Globus pallidus (tissue), 1 donor: ENCODE data around the gene OR2F2.
A peak's percentile ranks its signal among the peaks of the same experiment; 100 is the strongest.

ENCODE experiments used
- DNase-seq: peaks from one replicate; pipeline ENCODE4 v3.0.0-alpha.2; 2015; ENCODE audit warnings: low spot score

The OR2F2 gene, protein sequence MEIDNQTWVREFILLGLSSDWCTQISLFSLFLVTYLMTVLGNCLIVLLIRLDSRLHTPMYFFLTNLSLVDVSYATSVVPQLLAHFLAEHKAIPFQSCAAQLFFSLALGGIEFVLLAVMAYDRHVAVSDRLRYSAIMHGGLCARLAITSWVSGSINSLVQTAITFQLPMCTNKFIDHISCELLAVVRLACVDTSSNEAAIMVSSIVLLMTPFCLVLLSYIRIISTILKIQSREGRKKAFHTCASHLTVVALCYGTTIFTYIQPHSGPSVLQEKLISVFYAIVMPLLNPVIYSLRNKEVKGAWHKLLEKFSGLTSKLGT

DNA sequence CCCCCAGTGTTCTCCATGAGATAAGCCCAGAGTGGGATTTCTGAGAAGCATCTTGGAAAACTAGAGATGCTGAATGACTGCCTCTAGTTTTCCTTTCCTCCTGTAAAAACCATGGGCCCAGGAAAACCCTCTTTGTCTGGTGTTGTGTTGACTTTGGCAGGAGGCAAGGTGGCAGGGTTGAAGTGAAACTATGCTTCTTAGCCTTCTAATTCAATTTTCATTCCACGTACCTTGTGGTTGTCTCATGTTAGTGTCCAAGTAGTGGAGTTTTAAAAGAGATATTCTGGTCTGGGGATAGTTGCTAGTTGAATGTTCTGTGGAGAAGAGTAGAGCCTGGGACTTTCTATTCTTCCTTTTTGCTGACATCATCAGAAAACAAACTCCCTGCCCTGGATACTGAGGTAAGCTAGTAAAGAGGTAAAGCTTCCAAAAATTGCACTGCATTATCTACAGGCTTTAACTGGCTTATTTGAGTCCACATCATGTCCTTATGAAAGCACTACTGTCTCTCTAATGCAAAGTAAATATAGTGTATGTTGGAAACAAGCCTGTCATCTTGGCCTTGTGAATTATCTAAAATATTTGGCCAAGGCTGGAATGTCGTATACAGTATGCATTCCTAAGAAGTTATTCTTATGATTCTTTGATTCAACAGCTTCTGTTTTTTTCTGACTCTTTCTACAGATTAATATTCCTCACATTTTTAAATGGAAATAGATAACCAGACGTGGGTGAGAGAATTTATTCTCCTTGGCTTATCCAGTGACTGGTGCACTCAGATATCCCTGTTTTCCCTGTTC, at the start of gene OR2F2:
TSS of gene OR2F2 (plus strand) at position 708 of the 800 bp plus-strand sequence. CDS start at position 708, 0 bp downstream.
- DNase-seq: no peak

DNA sequence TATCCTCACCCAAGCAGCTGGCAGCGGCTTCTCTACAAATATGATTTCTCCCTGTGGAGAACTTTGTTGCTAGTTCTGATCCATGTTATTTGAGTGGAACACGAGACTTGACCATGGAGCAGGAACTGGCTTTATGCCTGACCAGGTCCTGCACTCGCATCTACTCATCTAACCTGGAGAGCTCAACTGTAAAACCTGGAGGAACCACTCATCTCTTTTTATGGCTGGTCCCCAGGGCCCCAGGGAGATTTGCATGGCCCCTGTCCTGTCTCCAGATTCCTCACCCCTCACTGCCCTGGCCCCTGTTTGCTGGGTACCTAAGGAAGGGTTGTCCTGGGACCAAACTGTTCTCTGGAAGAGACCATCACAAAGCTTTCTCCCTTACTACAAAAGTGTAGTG, 49.1 kb upstream of the OR2F2 start:
- no peak for DNase-seq

DNA sequence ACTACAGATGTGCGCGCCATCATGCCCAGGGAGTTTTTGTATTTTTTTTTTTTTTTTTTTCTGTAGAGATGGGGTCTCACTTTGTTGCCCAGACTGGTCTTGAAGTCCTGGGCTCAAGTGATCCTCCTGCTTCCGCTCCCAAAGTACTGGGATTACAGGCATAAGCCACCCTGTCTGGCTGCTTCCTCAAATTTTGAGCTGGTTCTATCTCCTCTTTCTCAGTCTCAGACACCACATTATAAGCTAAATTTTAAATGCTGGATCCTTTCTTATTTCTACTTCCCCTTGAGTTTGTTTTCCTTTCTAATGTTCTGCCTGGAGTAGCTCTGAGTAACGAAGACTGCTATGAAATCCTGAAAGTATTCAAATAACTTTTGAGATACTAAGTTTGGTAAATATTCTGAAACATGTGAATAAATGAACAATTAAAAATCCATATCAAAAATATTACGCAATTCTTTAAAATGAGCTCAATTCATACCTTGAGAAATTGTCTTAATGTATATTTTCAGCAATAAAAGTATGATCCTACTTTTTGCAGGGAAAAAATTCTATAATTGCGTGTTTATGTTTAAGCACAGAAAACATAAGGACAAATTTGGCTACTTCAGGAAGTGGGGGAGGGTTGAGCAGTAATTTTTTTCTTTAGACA, 48.1 kb upstream of the OR2F2 start:
- DNase-seq: no peak

DNA sequence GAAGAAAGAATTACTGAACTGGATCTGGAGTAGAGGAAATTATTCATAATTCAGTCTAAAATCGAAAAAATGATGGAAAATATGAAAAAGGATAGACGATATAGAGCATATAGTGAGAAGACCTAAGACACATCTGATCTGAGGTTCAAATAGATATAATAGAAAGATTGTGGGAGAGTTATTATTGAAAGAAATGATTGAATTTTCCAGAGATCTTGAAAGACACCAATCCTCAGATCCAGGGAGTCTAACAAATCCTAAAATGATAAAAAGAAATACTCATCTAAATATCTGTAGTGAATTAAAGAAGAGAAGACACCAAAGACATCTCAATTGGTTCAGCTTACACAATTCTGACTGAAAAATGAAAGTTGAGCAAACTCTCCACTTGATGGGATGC, 46.0 kb upstream of the OR2F2 start:
- DNase-seq: no peak

DNA sequence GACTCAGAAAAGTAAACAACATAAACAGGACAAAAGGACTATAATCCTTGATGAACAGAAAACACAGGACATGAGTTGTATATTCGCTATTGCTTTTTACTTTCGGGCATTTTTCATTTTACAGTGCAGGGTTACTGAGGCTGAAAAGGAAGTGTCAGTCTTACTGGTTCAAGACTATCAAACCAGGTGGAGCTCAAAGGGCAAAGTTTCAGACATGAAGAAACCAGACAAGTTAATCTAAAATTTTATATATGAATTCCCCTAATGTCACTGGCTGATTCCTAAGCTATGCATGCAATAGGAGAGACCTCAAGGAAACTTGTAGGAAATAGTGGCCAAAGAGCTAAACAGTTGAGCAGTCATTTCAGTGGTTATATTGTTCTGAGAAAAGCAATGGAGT, 44.5 kb upstream of the OR2F2 start:
- DNase-seq: no peak

DNA sequence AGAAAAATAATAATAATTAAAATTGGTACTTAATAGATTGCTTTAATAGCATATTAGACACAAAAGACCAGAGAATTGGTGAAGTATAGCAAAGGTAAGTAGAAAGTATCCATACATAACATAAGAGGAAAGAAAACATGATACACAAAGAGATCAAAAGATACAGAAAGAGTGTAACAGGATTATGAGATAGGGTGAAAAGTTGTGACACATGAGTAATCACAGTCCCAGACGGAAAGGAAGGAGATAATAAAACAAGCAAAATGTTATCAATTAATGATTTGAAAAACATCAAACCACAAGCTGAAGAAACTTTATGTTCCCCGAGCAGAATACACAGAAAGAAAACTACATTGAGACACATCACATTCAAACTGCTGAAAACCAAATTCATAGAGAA, 43.6 kb upstream of the OR2F2 start:
- no peak for DNase-seq

DNA sequence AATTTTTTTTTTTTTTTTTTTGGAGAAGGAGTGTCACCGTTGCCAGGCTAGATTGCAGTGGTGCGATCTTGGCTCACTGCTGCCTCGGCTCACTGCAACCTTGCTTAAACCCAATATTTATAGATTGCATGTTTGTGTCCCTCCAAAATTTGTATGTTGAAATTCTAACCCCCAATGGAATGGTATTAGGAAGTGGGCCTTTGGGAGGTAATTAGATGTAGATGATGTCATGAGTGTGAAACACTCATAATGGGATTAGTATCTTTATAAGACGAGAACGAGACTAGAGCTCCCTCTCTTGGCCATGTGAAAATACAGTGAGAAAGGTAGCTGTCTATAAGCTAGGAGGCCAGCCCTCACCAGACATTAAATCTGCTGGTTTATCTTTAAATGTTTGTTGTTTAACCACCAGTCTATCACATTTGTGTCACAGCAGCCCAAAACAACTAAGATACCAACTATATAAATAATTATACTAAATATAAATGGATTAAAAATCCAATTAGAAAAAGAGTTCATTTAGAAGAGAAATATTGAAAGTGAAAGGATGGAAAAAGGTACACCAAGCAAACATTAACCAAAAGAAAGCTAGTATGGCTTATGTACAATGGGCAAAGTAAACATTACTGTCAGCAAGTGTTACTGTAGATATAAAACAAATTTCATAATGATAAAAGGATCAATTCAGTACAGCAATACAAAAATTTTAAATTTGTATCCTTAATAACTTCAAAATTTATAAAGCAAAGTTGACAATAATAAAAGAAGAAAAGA, 42.3 kb upstream of the OR2F2 start:
- no peak for DNase-seq

DNA sequence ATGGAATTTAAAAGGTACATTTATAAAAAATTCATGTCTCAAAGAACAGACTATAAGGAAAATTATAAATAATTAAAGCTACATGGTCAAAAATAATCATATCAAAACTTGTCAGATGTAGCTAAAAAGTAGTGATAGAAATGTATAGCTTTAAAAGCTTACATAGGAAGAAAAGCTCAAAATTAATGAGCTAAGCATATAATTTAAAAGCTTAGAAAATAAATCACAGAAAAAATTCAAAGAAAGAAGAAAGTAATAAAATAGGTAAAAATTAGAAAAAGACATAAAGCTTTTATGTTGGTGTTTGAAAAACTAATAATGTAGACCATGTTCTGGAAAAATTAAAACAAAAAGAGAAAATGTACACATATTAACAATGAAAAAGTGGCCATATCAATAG, 38.4 kb upstream of the OR2F2 start:
- no peak for DNase-seq

DNA sequence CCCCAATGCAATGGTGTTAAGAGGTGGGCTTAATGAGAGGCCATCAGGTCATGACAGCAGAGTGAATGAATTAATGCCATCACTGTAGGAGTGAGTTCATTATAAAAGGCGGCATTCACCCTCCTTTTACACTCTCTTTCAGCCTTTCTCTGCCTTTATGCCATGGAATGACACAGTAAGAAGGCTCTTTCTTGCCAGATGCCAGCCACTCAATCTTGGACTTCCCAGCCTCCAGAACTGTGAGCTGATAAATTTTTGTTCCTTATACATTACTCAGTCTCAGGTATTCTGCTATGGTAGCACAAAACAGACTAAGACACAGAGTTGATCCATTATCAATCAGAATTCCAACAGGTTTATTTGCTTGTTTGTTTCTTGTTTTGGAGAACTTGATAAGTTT, 36.2 kb upstream of the OR2F2 start:
- DNase-seq: no peak

DNA sequence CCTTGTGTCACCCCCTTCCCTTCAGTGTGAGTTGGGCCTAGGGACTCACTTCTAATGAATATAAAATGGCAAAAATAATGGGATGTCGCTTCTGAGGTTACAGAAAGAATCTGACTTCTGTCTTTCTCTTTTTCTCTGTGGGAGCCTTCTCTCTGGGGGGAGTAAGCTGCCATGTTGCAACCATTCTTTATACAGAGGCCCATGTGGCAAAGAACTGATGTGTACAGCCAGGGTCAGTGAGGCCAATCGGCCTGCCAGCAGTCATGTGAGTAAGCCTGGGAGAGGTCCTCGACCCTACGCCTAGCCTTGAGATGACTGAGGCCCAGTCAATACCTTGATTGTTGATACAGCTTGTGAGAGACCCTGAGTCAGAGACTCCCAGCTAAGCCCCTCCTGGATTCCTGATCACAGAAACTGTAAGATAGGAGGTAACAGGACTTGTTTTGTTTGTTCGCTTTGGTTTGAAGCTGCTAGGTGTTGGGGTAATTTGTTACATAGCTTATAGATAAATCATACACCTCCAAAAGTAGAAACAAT, 34.7 kb upstream of the OR2F2 start:
- DNase-seq: peak; percentile 23

DNA sequence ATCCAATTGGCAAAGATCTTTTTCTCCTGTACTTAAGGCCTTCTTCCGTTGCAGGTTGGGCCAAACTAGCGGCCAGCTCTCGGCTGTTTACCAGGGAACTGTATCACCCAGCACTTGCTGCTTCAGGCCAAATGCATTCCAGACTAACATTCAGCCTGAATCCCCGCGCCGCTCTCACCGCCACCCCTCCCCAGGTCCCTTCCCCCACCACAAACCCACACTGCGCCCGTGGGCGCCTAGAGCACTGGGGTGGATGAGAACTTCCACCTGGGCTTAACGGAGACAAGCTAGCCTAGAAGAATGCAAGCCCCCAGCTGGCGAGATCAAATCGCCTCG, 33.7 kb upstream of the OR2F2 start:
- DNase-seq: no peak

DNA sequence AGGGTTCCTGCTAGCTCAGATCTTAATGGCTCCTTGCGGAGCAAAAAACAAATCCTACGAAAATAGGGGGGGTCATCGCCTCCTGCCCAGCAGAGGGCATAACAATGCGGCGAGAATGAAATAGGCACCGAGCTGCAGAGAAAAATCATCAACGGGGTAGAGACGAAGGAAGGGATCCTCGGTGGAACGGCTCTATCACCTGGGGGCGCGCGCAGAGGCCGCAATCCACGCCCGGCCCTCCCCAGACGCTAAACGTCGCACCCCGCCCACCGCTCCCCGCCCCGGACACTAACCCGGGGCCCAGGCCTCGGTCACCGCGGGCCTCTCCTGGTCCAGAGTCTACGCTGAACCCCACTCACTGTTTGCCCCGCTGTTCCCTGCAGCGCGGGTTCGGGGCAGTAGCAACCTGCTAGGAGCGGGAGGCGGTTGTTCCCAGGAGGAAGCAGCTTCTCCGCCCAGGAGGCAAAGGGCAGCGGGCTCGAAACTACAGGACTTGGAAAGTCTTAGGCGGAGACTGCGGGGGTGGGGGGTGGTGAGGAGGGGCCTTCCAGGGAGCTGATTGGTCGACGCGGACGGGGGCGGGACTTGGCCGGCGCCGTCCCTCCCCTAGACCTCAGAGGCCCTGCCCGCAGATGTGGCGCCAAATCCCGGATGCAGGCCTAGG, 33.2 kb upstream of the OR2F2 start, which contains the start of gene TCAF1:
TSS of gene TCAF1 (minus strand) at position 509 of the 664 bp plus-strand sequence. CDS start 25,568 bp downstream, outside the sequence.
- peak; percentile 96 for DNase-seq

DNA sequence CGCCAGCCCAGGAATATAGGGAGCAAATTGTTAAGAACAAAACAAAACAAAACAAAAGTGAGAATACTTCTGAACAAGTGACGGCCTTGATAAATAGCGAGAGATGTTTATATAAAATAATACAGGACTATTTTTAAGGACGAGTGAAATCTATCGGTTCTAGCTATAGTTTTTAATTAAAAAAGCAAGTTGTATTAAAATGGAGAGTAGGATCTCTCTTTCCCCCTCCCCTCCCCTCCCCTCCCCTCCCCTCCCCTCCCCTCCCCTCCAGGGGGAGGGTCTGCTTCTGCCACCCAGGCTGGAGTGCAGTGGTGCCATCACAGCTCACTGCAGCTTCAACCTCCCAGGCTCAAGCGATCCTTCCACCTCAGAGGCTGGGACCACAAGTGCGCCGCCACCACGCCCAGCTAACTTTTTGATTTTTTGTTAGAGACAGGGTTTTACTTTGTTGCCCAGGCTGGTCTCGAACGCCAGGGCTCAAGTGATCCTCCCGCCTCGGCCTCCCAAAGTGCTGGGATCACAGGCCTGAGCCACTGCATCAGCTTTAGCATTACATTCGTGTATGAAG, 32.6 kb upstream of the OR2F2 start:
- DNase-seq: no peak

DNA sequence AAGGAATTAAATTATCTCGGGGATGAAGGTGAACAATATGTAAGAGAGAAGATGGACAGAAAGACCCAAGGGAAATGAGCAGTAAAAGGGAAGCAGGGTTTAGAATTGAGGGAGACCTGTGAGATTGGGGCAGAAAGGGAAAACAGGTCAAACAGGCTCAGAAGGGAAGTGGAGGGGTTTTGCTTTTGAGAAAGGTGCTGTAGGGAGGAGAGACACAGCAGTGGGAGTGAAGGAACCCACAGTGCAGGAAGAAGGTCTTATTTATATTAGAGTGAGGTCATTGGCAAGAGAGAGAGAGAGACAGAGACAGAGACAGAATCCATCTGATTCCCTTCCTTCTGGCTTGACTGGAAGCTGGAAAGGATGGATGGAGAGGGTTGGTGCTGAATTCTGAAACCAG, 29.5 kb upstream of the OR2F2 start:
- DNase-seq: no peak

DNA sequence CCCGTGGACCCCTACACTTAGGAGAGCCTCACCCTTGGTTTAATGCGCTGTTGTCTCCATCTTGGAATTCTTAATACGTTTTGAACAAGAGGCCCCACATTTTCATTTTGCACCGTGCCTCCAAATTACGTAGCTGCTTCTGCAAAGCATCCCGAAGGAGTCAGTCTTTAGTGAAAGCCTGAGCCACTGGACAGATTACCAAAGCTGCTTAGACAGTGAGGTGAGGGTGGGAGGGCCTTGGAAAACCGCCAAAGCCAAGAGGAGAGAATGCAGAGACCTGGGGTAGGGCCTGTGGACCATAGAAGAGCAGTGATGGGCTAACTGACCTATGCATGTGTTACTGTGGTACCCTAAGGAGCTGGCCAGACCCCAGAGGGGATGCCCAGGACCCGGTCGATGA, 28.9 kb upstream of the OR2F2 start:
- no peak for DNase-seq

DNA sequence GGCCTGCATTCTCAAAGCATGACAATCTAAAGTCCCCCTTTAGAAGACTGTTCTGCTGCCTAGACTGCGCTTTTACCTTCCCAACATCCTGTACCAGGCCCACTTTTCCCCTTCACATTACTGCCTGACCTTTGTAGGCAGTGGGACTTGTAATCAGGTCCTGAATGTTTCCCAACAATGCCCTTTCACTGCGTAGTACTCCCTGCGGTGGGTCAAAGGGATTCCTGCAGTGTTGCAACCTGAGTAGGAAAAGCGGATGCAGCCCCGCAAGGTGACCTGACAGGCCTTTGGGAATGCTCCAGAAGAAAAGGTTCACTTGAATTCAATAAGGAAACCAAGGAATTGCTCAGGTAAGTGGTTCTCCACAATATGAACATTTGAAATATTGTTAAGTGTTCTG, 28.1 kb upstream of the OR2F2 start:
- no peak for DNase-seq

DNA sequence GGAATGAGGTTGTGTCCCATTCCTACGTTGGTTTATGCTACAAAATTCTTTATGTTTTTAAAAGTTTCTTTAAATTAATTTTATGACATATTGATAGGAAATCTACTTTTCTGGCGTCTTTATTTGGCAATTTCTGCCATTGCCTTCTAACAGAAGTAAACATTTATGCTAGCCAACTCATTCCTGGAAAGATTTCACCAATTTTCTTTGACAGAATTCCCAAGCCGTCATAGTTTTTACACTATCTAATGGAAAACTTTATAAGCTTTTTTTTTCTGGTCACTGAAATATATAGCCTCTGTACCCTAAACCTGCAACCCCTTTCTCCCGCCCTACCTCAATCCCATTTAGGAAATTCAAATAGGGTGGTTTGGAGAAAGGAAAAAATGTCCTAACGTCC, 26.9 kb upstream of the OR2F2 start:
- DNase-seq: no peak

DNA sequence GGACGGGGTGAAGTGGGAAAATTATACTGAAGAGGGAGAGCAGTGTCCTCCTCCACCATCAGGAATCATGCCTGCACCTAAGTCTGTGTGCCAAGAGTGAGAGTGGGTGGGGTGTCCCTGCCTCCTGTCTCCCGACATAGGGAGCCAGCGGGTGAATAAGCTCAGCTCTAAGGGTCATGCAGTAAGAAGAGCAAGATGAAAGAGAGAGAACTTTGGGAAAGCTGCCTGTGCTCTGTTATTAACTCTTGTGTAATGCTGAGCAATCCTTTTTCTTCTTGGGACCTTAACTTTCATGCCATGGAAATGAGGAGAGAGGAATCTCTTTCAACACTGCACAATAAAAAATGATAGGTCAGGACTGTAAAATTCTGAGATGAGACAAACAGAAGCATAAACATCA, 25.2 kb upstream of the OR2F2 start:
- DNase-seq: no peak

DNA sequence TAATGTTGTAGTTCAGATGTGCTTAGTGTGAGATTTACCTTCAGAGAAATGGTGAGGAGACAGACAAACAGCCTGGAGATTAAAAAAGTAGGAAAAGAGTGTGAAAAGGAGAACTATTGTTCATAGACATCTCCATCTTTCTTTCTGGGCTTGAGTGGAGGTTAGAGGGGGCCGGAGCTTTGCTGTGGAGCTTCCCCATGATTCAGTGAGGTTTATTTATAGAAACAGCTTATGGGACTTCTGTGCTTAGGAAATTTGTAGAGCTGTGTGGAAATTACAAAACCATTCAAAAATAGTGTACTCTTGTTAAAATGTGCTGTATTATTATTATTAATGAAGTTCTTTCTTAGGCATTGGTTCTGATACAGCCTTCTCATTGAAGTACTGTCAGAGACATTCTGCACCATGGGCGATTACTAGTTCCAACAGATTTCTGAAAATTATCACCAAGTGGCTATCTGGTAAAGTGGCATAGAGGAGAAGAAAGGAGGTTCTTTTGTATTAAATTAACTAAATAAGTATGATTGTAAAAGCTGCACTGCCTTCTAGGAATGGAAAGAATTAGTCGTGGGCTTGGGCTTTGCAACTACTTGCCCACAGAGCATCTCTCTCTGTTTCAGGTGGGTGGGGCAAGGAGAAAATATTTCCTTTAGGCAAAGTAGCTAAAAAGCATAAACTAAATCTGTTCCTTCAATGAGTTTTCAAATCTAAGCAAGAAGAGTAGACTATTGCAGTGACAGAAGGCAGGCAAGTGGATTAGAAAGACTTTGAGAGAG, 24.4 kb upstream of the OR2F2 start:
- DNase-seq: no peak

DNA sequence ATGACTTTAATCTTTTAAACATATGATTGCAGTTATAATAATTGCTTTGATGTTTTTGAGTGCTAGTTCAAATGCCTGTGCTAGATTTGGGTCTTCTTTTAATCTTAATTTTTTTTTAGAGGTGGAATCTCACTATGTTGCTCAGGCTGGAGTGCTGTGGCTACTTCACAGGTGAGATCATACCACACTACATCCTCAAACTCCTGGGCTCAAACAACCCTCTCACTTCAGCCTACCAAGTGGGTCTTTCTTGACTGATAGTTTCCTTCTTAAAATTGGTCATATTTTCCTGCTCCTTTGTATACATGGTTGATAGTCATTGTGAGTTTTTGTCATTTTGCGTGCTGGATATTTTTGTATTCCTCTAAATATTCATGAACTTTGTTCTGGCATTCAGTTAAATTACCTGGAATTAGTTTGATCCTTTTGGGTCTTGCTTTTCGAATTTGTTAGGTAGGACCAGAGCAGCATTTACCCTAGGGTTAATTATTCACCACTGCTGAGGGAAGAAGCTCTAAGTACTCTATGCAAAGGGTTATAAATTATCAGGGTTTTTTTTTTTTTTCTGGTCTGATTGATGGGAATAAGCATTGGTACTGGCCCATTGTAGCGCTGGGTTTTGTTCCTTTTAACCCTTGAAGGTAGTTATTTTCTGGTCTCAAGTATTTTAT, 21.0 kb upstream of the OR2F2 start:
- DNase-seq: no peak
